SK-MEL-5 (cell line): ENCODE measurements around the gene MYEOV. TPM values are rescaled to one million over a fixed set of nuclear protein-coding genes. Genes with fewer than 3 reads are reported as not detected.

Experiments used
- DNase-seq: peaks from one replicate; pipeline ENCODE4 v3.0.0-alpha.2; 2016; ENCODE audit warnings: low read depth, low spot score
- in situ Hi-C: cut with HindIII; loops from 2 replicates; pipeline ENCODE4 v1.10.0; 2016; ENCODE audit warnings: low sequenced_read_pairs, high pct_unique_total_duplicates, low pct_unique_long_range_greater_than_20kb
- total RNA-seq: library from RNA; depleted of rRNA; stranded (reverse); fragments of >200 nt; shearing (Covaris generic); gene quantifications from 2 replicates; pipeline ENCODE4 v1.2.3, GENCODE V29; 2014; rRNA removed

The MYEOV gene
- total RNA-seq, 1 experiment from 2014 or later, result not detected

- no peak for DNase-seq
Observed at GRCh38 chr11:69342588-69343330, 48.8 kb downstream of the MYEOV start.

GRCh38 chr11:69343401-69344321 is 49.7 kb downstream of the MYEOV start:
- in situ Hi-C loops, result no loop called here
- DNase-seq, result no peak

More at GRCh38 chr11:69342588-69343330, 48.8 kb downstream of the MYEOV start:
- in situ Hi-C loops, result no loop called here

DNA sequence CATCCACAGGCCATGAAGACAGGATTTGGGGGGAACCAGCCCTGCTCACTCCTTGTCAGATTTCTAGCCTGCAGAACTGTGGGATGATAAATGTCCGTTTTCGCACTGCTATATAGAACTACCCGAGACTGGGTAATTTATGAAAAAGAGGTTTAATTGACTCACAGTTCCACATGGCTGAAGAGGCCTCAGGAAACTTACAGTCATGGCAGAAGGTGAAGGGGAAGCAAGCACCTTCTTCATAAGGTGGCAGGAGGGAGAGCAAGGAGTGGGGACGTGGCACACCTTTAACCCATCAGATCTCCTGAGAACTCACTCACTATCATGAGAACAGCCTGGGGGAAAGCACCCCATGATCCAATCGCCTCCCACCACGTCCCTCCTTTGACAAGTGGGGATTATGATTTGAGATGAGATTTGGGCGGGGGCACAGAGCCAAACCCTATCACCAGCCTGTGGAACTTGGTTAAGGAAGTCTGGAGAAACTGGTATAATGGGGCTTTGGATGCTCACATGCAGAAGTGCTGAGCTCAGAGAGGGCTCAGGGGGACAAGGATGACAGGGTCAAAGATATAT is 50.7 kb downstream of the MYEOV start:
- no peak for DNase-seq
- in situ Hi-C loops, result no loop called here

Other genes starting within 250 kb of the MYEOV start
- gene TPCN2, start 245.2 kb upstream of the MYEOV start, total RNA-seq, result 24.7 and 28.7 TPM in 2 replicates
- 0.11 and 0.13 TPM in 2 replicates for gene SMIM38, start 138.2 kb upstream of the MYEOV start, total RNA-seq
- gene LINC01488, start 187.5 kb downstream of the MYEOV start, total RNA-seq, result 3.6 and 4.4 TPM in 2 replicates